HEK293 (cell line): ENCODE results near the gene WAC.

Source experiments
- BCL11A ChIP-seq: fragments of 450-650 bp; formaldehyde crosslinking; IDR thresholded peaks from 2 replicates; pipeline ENCODE4 v1.5.1; 2016; ENCODE audit warnings: low read depth, missing biosample characterization, missing genetic modification characterization
- CTCF ChIP-seq: fragments of 450-650 bp; formaldehyde crosslinking; IDR thresholded peaks from 2 replicates; pipeline ENCODE4 v1.5.1; 2016; ENCODE audit warnings: missing biosample characterization, missing genetic modification characterization
- ZEB2 ChIP-seq: fragments of 450-650 bp; formaldehyde crosslinking; IDR thresholded peaks from 2 replicates; pipeline ENCODE4 v1.5.1; 2016; ENCODE audit warnings: missing biosample characterization, missing genetic modification characterization
- ZNF239 ChIP-seq: fragments of 450-650 bp; formaldehyde crosslinking; IDR thresholded peaks from 2 replicates; pipeline ENCODE4 v1.5.1; 2016; ENCODE audit warnings: missing biosample characterization, missing genetic modification characterization
- ZNF292 ChIP-seq: fragments of 450-650 bp; formaldehyde crosslinking; IDR thresholded peaks from 2 replicates; pipeline ENCODE4 v1.5.1; 2016; ENCODE audit warnings: low read depth, missing biosample characterization, missing genetic modification characterization, borderline replicate concordance
- ZNF404 ChIP-seq: fragments of 450-650 bp; formaldehyde crosslinking; IDR thresholded peaks from 2 replicates; pipeline ENCODE4 v1.5.1; 2017; ENCODE audit warnings: missing biosample characterization, missing genetic modification characterization
- ZNF560 ChIP-seq: fragments of 450-650 bp; formaldehyde crosslinking; IDR thresholded peaks from 2 replicates; pipeline ENCODE4 v1.5.1; 2017; ENCODE audit warnings: missing biosample characterization, missing genetic modification characterization, borderline replicate concordance
- ZNF776 ChIP-seq: fragments of 450-650 bp; formaldehyde crosslinking; IDR thresholded peaks from 2 replicates; pipeline ENCODE4 v1.5.0; 2017; ENCODE audit warnings: missing biosample characterization, missing genetic modification characterization, borderline replicate concordance
- ZNF837 ChIP-seq: fragments of 450-650 bp; formaldehyde crosslinking; IDR thresholded peaks from 2 replicates; pipeline ENCODE4 v1.5.1; 2016; ENCODE audit warnings: missing biosample characterization, missing genetic modification characterization

- TF ChIP-seq ZNF404 (tag by site-specific recombination), result no peak
- no peak for TF ChIP-seq CTCF (tag by site-specific recombination)
- no peak for TF ChIP-seq ZNF776 (tag by site-specific recombination)
- no peak for TF ChIP-seq BCL11A (tag by site-specific recombination)
- no peak for TF ChIP-seq ZNF292 (tag by site-specific recombination)
- TF ChIP-seq ZNF560 (tag by site-specific recombination), result no peak
- no peak for TF ChIP-seq ZNF239 (tag by site-specific recombination)
- no peak for TF ChIP-seq ZNF837 (tag by site-specific recombination)
- no peak for TF ChIP-seq ZEB2 (tag by site-specific recombination)
Measured at GRCh38 chr10:28586176-28586575, 53.3 kb downstream of the WAC start.
